Esophagus squamous epithelium (tissue), 4 donors: Measurements from ENCODE around the gene DBNL.

Source experiments
- CTCF ChIP-seq, 6 experiments: fragments of 450-650 bp in 4 of 6; fragments of 200-600 bp in 2 of 6; sonication (generic) in 2 of 6; IDR thresholded peaks; one replicate each; pipeline ENCODE4 v1.5.1; 2016 to 2019; ENCODE audit warnings: antibody characterized with exemption in 6 of 6, mild to moderate bottlenecking in 4 of 6, moderate library complexity in 4 of 6
- POLR2A ChIP-seq, 4 donors: fragments of 450-650 bp; IDR thresholded peaks; one replicate each; pipeline ENCODE4 v1.6.1; 2017; ENCODE audit warnings: antibody characterized with exemption in 4 of 4, mild to moderate bottlenecking in 4 of 4, moderate library complexity in 3 of 4

- TF ChIP-seq CTCF (IDR thresholded peaks at IDR 0.05) (peak in 5 of 6 experiments; percentile 41 to 78 (median 61)), POLR2A (IDR thresholded peaks at IDR 0.05) (no peak)
These were observed 28.1 kb downstream of the DBNL start for GRCh38 chr7:44072364-44073231.
